HT1080 (cell line): ENCODE data around the gene SHROOM3. TPM values are rescaled to one million over a fixed set of nuclear protein-coding genes. Genes with fewer than 3 reads are reported as not detected.

Experiments used
- DNase-seq: peaks from one replicate; pipeline ENCODE4 v3.0.0-alpha.2; 2015; ENCODE audit warnings: low read depth
- total RNA-seq: library from RNA; depleted of rRNA; stranded (reverse); fragments of >200 nt; shearing (Covaris generic); gene quantifications from 2 replicates; pipeline ENCODE4 v1.2.3, GENCODE V29; 2014

SHROOM3 gene
- total RNA-seq, 1 experiment from 2014 or later = 11.8 TPM

DNA sequence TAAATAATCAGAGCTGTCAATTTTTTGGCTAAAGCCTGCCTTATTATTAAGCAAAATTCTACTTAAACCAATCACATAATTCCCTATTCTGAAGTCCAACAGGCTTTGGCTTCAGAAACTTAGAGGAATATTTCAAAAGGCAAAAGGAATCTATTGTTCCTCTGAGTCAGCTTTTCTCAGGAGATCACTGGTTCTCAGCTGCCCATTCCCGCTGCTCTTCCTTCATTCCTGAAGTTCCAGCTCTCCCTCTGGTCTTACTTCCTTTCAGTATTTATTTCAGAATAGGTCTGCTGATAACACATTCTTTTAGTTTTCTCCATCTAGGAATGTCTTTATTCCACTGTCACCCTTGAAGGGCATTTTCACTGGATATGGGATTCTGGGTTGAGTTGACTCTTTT lies 329.2 kb downstream of the SHROOM3 start:
- DNase-seq = peak; percentile 73

DNA sequence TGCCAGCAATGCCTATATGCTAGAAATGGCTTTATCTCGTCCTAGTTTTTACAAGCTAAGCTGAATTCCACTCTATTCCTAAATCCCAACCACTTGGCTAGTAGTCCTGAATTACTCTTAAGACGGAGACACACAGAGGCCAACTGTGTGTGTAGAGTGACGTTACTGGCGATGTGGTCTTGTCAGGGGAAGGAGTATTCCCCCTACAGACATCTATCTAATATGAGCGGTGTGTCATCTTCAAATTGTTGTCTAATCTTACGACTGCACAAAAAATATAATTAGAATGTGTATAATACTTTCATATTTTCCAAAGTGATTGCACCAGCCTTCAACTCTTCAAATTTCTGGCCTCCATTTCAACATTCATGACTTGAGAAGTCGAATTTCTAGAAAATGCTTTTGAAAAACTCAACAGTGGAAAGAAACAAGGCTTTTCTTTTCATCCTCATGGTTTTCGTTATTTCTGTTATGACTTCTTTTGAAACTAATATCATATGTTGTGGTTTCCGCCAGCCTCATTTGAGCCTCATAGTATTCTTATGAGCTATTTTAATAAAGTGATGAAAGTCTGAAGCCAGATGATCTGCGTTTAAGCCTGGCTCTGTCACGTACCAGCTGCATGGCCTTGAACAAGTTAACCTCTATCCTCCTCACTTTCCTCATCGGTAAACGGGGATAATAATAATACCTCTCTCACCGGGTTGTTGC lies 330.6 kb downstream of the SHROOM3 start:
- DNase-seq = no peak

DNA sequence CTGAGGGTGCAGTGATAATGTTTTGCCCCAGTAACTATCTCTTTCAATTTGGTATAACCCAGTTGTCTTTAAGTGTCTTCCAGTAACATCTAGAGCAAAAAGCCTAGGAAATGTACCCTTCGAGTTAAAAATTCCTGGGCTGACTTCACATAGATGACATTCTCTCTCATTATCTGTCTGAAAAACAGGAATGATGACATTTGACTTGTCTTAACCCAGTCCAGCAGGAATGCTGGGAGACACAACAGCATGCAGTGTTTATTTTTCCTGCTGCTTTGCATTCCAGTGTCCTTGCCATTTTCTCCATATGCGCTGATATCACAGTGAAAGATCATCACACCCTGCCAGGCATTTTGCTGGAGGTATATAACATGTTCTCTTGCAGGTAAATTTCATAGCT lies 333.0 kb downstream of the SHROOM3 start:
- no peak for DNase-seq

DNA sequence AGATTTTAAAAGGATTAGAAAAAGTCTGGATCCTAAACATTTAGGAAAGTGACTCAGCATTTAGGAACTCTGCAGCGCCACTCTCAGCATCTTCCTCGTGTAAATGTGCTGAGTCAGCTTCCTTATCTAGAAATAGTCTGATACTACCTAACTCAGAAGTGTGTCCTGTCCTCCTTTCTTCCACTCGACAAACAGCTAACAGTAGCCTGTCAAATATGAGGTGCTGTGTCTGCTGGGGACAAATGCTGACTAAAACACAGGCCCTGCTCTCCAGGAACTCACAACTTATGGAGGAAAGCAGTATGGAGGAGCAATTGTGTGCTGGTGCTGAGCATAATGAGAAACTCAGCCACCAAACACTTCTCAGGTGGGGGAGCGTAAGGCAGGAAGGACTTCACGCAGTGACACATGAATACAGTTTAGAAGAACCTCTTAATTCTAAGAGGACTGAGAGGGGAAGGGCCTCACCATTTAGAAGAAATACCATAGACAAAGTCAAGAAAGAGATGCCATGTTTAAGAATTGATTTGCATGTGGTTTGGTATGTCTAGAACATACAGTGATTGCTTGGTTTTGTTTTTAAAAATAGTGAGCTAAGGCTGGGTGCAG lies 337.6 kb downstream of the SHROOM3 start:
- peak; percentile 65 for DNase-seq

- no peak for DNase-seq
Observed at GRCh38 chr4:76773766-76774165, 338.7 kb downstream of the SHROOM3 start.

GRCh38 chr4:76779740-76780459 lies 344.9 kb downstream of the SHROOM3 start:
- DNase-seq = peak; percentile 27

GRCh38 chr4:76780781-76781697 lies 346.0 kb downstream of the SHROOM3 start:
- no peak for DNase-seq

DNA sequence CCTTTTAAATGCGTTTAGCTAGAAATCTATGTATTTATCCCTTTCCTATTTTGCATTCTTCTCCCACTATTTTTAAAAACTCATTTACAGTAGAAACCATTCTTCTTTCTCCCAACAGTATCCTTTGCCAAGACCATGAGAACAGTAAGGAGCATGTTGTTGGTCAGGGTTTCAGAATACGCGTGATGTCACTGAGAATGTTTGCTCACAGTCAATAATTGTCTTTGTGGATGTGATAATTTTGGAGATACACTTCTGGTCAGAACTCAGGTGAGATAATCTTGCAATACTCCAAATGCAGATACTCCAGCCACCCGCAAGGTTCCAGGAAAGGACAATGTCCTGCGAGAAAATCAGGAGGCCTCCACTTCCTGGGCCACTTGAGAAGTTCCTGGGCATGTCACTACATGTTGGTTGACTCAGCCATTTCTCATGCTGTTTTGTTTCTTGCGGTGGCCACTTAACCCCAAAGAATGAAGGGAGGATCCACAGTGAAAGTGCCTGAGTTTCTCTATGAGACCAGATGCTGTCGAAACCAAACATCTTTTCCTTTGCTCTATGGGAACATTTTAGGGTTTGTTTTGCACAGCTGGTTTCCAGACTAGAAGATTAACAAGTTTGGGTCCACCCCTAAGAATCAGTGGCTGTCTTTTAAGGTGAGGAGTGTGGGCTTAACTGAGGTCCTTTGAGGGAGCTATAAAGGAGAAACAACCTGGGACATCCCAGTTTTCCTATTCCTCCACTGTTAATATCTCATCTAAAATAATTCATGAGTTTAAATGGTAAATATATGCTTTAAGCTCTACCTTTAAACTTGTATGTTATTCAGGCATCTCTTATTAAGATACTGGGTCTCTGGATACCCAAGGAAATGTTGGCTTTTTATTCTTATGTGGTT lies 346.9 kb downstream of the SHROOM3 start:
- peak; percentile 96 for DNase-seq

GRCh38 chr4:76782837-76783236 lies 347.8 kb downstream of the SHROOM3 start:
- DNase-seq = peak; percentile 61

DNA sequence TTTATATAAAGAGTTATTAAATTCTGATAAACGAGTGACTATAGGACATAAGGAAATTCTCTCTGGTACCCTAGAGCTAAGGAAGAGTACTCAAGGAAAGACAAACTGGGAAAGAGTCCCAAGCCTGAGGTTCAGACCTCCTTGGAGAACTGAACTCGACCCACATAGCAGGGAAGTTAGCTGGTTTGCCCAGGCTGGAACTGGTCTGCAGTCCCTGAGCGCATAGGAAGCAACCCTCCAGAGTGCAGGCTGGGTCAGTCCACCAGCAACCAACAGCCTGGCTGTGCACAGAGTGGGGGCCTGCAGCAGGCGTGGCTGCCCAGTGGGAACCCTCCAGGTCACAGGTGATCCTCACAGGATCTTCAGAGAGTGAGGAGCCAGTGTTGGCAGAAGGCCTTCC lies 348.8 kb downstream of the SHROOM3 start:
- peak; percentile 26 for DNase-seq

DNA sequence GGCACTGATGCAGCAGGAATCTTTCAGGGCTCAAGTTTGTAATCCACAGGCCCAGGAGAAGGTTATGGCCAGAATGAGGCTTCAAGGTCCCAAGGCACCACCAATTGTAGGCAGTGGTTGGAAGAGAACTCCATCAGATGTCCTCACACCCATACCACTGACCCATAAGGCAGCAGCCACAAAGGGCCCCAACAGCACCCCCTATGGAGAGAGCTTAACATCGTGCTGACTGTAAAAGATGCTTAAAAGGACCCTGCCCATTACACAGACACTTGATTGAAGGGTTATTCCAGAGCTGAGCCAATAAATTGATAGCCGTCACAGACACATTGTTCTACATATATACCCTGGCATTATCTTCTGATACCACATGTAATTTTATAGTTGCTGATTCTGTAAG lies 349.2 kb downstream of the SHROOM3 start:
- peak; percentile 21 for DNase-seq

DNA sequence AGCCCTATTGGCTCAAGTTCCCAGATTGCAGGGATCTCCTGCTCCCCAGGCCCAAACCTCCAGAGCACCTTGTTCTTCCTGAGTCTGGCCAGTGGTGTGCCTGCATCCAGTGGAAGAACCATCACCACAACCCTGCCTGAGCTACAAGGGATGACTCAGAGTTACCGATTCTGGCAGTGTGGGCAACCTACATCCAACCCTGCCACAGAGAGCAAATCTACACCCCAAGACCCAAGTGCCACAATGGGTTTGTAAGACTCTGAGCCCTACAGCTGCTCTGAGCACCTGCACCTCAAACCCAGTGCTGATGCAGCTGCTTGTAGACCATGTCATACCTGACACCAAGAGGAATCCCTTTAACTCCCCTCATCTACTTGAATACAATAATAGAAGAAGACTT lies 352.9 kb downstream of the SHROOM3 start:
- DNase-seq = peak; percentile 20

GRCh38 chr4:76790377-76790776 lies 355.3 kb downstream of the SHROOM3 start:
- no peak for DNase-seq

DNA sequence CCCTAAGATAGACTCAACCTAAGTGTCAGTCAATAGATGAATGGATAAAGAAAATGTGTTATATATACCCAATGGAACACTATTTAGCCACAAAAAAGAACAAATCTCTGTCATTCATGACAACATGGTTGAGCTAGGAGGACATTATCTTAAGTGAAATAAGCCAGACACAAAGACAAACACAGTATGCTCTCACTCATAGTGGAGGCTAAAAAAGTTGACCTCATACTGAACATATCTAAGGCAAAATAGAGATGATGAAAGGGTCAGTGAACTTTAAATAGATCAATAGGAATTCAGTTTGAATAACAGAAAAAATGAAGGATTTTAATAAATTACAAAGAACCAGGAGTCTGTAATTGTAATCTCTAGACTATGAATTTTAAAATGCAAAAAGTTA lies 356.4 kb downstream of the SHROOM3 start:
- no peak for DNase-seq

DNA sequence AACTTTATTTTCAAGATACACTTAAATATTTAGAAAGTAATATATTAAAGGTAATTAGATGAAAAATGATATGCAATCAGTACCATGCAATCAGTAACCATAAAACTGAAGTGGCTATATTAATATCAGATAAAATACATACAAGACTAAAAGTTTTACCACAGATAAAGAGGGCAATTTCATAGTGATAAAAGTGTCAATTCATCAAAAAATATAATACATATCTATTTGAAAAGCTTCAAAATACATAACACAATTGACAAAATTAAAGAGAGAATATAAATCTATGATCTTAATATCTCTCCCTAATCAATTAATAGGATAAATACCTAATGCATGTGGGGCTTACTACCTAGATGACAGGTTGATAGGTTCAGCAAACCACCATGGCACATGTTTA lies 357.4 kb downstream of the SHROOM3 start:
- no peak for DNase-seq

DNA sequence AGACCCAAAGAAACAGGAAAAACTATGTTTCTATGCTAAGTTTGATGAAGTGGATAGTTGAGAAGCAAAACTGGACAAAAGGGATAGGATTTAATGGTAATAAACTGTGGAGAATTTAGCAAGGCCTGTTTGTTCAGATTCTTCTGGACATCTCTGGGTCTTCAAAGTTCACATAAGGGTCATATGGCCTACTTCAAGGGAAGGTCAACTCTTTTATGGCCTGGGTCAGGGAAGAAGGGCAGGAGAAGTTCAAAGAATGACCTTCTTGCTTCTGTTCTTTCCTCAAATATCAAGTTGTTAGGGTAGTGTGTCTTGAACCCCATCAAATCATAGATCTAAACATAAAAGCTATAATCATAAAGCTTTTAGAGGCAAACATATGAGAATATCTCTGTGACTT lies 360.2 kb downstream of the SHROOM3 start:
- DNase-seq = no peak

DNA sequence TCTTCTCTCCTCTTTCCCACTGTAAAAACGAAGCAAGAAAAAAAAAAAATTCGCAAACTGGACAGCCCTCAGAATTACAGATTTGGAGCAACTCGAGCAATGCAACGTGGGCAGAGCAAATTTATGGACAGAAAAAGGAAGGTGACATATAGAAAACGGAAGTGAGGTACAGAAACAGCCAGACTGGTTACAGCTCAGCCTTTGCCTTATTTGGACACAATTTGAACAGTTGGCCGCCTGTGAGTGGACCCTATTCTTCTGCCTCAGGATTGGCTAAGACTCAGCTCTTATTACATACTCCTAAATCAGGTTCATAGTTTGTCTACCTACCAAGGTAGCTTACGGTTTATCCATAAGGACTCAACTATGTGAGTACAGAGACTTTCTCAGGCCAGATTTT lies 364.1 kb downstream of the SHROOM3 start:
- peak; percentile 41 for DNase-seq

DNA sequence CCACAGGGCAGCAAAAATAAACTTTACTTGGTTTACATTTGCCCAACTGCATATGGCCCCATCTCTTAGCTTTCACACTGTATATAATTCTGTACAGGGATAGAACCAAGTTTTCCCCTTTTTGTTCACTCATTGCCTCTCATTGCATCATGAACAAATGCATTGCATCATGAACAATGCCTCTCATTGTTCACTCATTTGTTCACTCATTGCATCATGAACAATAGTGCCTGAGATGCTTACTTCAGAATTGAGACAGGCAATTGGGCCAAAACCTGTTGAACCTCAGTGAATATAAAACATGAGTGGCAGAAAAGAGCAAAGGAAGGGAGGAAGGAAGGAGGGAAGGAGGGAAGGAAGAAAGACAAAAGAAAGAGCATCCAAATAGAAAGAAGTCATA lies 364.7 kb downstream of the SHROOM3 start:
- DNase-seq = no peak

- DNase-seq = no peak
Observed at GRCh38 chr4:76800902-76801301, 365.9 kb downstream of the SHROOM3 start.

- DNase-seq = no peak
Observed at GRCh38 chr4:76801621-76802235, 366.7 kb downstream of the SHROOM3 start.
